ENCODE measurements around the gene EAF2. TPM values are rescaled to one million over a fixed set of nuclear protein-coding genes. Genes with fewer than 3 reads are reported as not detected.

The EAF2 gene
- total and polyA plus RNA-seq, 2 donors (not counting 3 experiments of a cell fraction or from before 2014, with no cell fraction given), result 0.63 to 1.5 TPM

- intact Hi-C loops (cut with micrococcal nuclease), result no loop called here
- BruUV-seq (replicated peaks), result no TSS peak
- FAIRE-seq (no peak), DNase-seq (ENCODE audit: low read depth, low spot score) (no peak)
- CTCF ChIA-PET, result no interaction called here
- Histone ChIP-seq H3K27me3 (ENCODE audit: control insufficient read depth in 2 of 2, insufficient read depth in 2 of 2, low read length in 2 of 2) (no peaks in the 10 kb centered on the region), H3K9me1 (replicated peaks; ENCODE audit: control insufficient read depth, extremely low read depth, insufficient read depth, low read length) (no peaks in the 10 kb centered on the region), H3K4me1 (ENCODE audit: control insufficient read depth, extremely low read depth, insufficient read depth, low read length) (no peaks in the 10 kb centered on the region), H3K27ac (ENCODE audit: insufficient read depth, low read depth, low read length) (no peak overlapping the region), H2AFZ (ENCODE audit: low read depth, low read length) (no peak overlapping the region), H3K4me3 (replicated peaks in 1 of 3; ENCODE audit: insufficient read depth in 1 of 3, low read depth in 1 of 3, low read length in 3 of 3) (no peak overlapping the region), H3K79me2 (ENCODE audit: control insufficient read depth, insufficient read depth, low read length) (no peaks in the 10 kb centered on the region), H3K4me2 (ENCODE audit: insufficient read depth, low read length) (no peak overlapping the region), H3K9ac (replicated peaks; ENCODE audit: extremely low read depth, insufficient read depth, low read length) (no peak overlapping the region), H3K9me3 (replicated peaks; ENCODE audit: control insufficient read depth, insufficient read depth, low read length) (no peaks in the 10 kb centered on the region), H4K20me1 (replicated peaks; ENCODE audit: control insufficient read depth, extremely low read depth, insufficient read depth, low read length) (no peaks in the 10 kb centered on the region), H3K36me3 (ENCODE audit: control insufficient read depth in 2 of 2, extremely low read depth in 1 of 2, insufficient read depth in 2 of 2, low read length in 2 of 2) (no peaks in the 10 kb centered on the region)
- dilution Hi-C loops (cut with MboI; ENCODE audit: extremely low pct_ligation_motif_present, low sequenced_read_pairs), result no loop called here
- TF ChIP-seq FOS (IDR thresholded peaks at IDR 0.05; ENCODE audit: borderline replicate concordance, insufficient read depth, low read length) (no peak), POLR2A (IDR thresholded peaks at IDR 0.05; ENCODE audit: low read depth, low read length) (no peak), MAX (IDR thresholded peaks at IDR 0.05; ENCODE audit: insufficient read depth, insufficient read length) (no peak), POLR2AphosphoS5 (IDR thresholded peaks at IDR 0.05; ENCODE audit: insufficient read depth, low read depth, low read length) (no peak), GATA2 (IDR thresholded peaks at IDR 0.05; ENCODE audit: insufficient read depth, insufficient read length, low read depth, low read length) (no peak), MYC (IDR thresholded peaks at IDR 0.05; ENCODE audit: low read depth, low read length) (no peak), CTCF (IDR thresholded peaks at IDR 0.05; ENCODE audit: extremely low read depth in 1 of 2, insufficient read depth in 1 of 2, low read depth in 1 of 2, low read length in 2 of 2) (no peak)
- POLR2A ChIA-PET, result no interaction called here
Observed at GRCh38 chr3:121913305-121913990, 78.4 kb downstream of the EAF2 start.
